CD4-positive, alpha-beta T cell (primary cell): ENCODE results near the gene POLR3G. TPM values are rescaled to one million over a fixed set of nuclear protein-coding genes. Genes with fewer than 3 reads are reported as not detected.

Source experiments
- ATAC-seq: fragments of 200-7000 bp; cut with Tn5 transposase; one replicate; pipeline ENCODE4 v1.10.0; 2022; ENCODE audit warnings: mild to moderate bottlenecking; ENCODE audit not compliant: poor library complexity
- CTCF ChIA-PET: fragments of 350-600 bp; sonication (Branson Sonifier 250); formaldehyde crosslinking; loops from one replicate; lab custom pipeline; 2021; ENCODE audit warnings: antibody characterized with exemption, inconsistent platforms; lab: Charles Lee
- POLR2A ChIA-PET: fragments of 350-600 bp; sonication (Branson Sonifier 250); formaldehyde crosslinking; loops from one replicate; lab custom pipeline; 2021; ENCODE audit warnings: antibody characterized with exemption, inconsistent platforms; lab: Charles Lee
- DNase-seq, 14 experiments: peaks; one replicate each; pipeline ENCODE4 v3.0.0-alpha.2; 2013 to 2020; ENCODE audit warnings: mixed read lengths in 2 of 14
- H3K27ac ChIP-seq, 2 donors: one replicate each; pipeline versions ENCODE4 v1.5.1 to v1.7.0; 2013; ENCODE audit warnings: low read length in 2 of 2, low read depth in 1 of 2, mild to moderate bottlenecking in 1 of 2
- H3K27me3 ChIP-seq, 2 experiments: 1 replicate in 1 of 2; 2 replicates in 1 of 2; pipeline versions ENCODE4 v1.6.1 to v1.7.0; 2013; ENCODE audit warnings: low read length in 2 of 2, control low read depth in 1 of 2, mild to moderate bottlenecking in 1 of 2, moderate library complexity in 1 of 2; ENCODE audit not compliant: insufficient read depth in 2 of 2, control insufficient read depth in 1 of 2
- H3K36me3 ChIP-seq: one replicate; pipeline ENCODE4 v1.6.1; 2013; ENCODE audit warnings: low read length, control low read depth; ENCODE audit not compliant: insufficient read depth
- H3K4me1 ChIP-seq: one replicate; pipeline ENCODE4 v1.6.1; 2013; ENCODE audit warnings: low read length, control low read depth; ENCODE audit not compliant: insufficient read depth
- H3K4me3 ChIP-seq: one replicate; pipeline ENCODE4 v1.5.1; 2013; ENCODE audit warnings: mild to moderate bottlenecking, low read length, moderate library complexity
- H3K9me3 ChIP-seq, 2 experiments: 1 replicate in 1 of 2; 2 replicates in 1 of 2; pipeline versions ENCODE4 v1.6.1 to v1.7.0; 2013; ENCODE audit warnings: low read length in 2 of 2, mild to moderate bottlenecking in 2 of 2, control low read depth in 1 of 2, moderate library complexity in 1 of 2; ENCODE audit not compliant: control insufficient read depth in 1 of 2, insufficient read depth in 1 of 2
- H3K27ac Mint-ChIP-seq: one replicate; pipeline ENCODE4 v1.8.0; 2020; ENCODE audit warnings: mixed read lengths
- H3K27me3 Mint-ChIP-seq: one replicate; pipeline ENCODE4 v1.8.0; 2021; ENCODE audit warnings: mixed read lengths
- H3K36me3 Mint-ChIP-seq: one replicate; pipeline ENCODE4 v1.8.0; 2021; ENCODE audit warnings: low read depth, mixed read lengths
- H3K4me1 Mint-ChIP-seq: one replicate; pipeline ENCODE4 v1.8.0; 2021; ENCODE audit warnings: low read depth, mixed read lengths
- H3K4me3 Mint-ChIP-seq: one replicate; pipeline ENCODE4 v1.8.0; 2020; ENCODE audit warnings: mild to moderate bottlenecking, mixed read lengths
- H3K9me3 Mint-ChIP-seq: one replicate; pipeline ENCODE4 v1.8.0; 2020; ENCODE audit warnings: mixed read lengths
- CTCF ChIP-seq: fragments of 200-600 bp; IDR thresholded peaks from one replicate; pipeline ENCODE4 v1.8.0; 2022; ENCODE audit warnings: antibody characterized with exemption, mild to moderate bottlenecking
- intact Hi-C, 2 experiments: fragments of 100-400 bp; cut with DNase I in 1 of 2; cut with micrococcal nuclease in 1 of 2; formaldehyde crosslinking; loops; one replicate each; pipeline versions ENCODE4 v1.15.1 to v1.9.0; 2023 to 2025; cut with DNase I, micrococcal nuclease
- total RNA-seq, 174 experiments: library from RNA in 2 of 174; stranded (reverse) in 2 of 174; gene quantifications; one replicate each; pipeline ENCODE4 v1.2.3 and lab custom pipeline; 2021 to 2026

POLR3G gene
- total RNA-seq, 2 experiments from 2014 or later, result 0.80 to 2.3 TPM

GRCh38 chr5:90504743-90505142 lies 30.1 kb downstream of the POLR3G start:
- H3K9me3 ChIP-seq, result no peaks in the 10 kb centered on the region
- Mint-ChIP-seq H3K27ac (no peak overlapping the region), H3K4me1 (no peaks in the 10 kb centered on the region), H3K36me3 (no peaks in the 10 kb centered on the region), H3K9me3 (no peaks in the 10 kb centered on the region), H3K27me3 (no peaks in the 10 kb centered on the region), H3K4me3 (no peak overlapping the region)
- no peaks in the 10 kb centered on the region for H3K36me3 ChIP-seq
- no peaks in the 10 kb centered on the region for H3K4me1 ChIP-seq
- H3K27me3 ChIP-seq, result no peaks in the 10 kb centered on the region
- POLR2A ChIA-PET, result no interaction called here
- DNase-seq, result no peak
- intact Hi-C loops, result no loop called here
- ATAC-seq, result no peak
- TF ChIP-seq CTCF, result no peak
- CTCF ChIA-PET, result interaction anchor here (0.5 kb wide), 1 partner anchor 58 kb away, joined by 3 read pairs; no protein-coding TSS in a partner anchor
- H3K27ac ChIP-seq, result no peak overlapping the region
- H3K4me3 ChIP-seq, result no peak overlapping the region

DNA sequence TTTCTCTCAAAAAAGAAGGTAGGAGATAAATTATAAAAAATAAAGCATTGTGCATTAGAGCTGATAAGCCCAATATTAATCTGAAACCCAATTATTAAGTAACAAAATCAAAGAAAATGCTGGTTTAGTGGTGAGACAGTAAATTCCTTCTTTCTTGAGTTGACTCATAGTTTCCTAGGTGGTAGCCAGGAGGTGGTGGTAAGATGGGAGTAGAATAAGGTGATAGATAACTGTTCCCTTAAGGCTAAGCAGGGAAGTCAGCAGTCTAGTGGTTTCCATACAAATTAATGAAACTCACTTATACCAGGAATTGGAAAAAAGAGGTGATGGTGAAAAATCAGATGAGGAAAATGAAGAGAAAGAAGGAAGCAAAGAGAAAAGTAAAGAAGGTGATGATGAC lies 31.6 kb downstream of the POLR3G start:
- Histone ChIP-seq H3K27me3 (no peaks in the 10 kb centered on the region), H3K4me1 (no peaks in the 10 kb centered on the region), H3K27ac (no peak overlapping the region), H3K36me3 (no peaks in the 10 kb centered on the region), H3K9me3 (no peaks in the 10 kb centered on the region), H3K4me3 (no peak overlapping the region)
- DNase-seq, result no peak
- no peak for ATAC-seq
- no peaks in the 10 kb centered on the region for H3K36me3 Mint-ChIP-seq
- no peak overlapping the region for H3K4me3 Mint-ChIP-seq
- POLR2A ChIA-PET, result no interaction called here
- H3K27me3 Mint-ChIP-seq, result no peaks in the 10 kb centered on the region
- no peaks in the 10 kb centered on the region for H3K9me3 Mint-ChIP-seq
- intact Hi-C loops, result no loop called here
- H3K4me1 Mint-ChIP-seq, result no peaks in the 10 kb centered on the region
- no peak for TF ChIP-seq CTCF
- H3K27ac Mint-ChIP-seq, result no peak overlapping the region
- CTCF ChIA-PET, result no interaction called here

- H3K27ac Mint-ChIP-seq, result no peak overlapping the region
- no peaks in the 10 kb centered on the region for H3K9me3 ChIP-seq
- H3K27me3 Mint-ChIP-seq, result no peaks in the 10 kb centered on the region
- no peak overlapping the region for H3K4me3 ChIP-seq
- H3K36me3 ChIP-seq, result no peaks in the 10 kb centered on the region
- POLR2A ChIA-PET, result no interaction called here
- intact Hi-C loops, result no loop called here
- no peak for TF ChIP-seq CTCF
- no peak overlapping the region for H3K4me3 Mint-ChIP-seq
- H3K27ac ChIP-seq, result no peak overlapping the region
- no peaks in the 10 kb centered on the region for H3K9me3 Mint-ChIP-seq
- no peaks in the 10 kb centered on the region for H3K27me3 ChIP-seq
- no peaks in the 10 kb centered on the region for H3K4me1 Mint-ChIP-seq
- H3K4me1 ChIP-seq, result no peaks in the 10 kb centered on the region
- ATAC-seq (no peak), DNase-seq (no peak)
- peaks cover 6% of the 10 kb centered on the region for H3K36me3 Mint-ChIP-seq
- CTCF ChIA-PET, result no interaction called here
Measured at GRCh38 chr5:90510438-90510837, 35.8 kb downstream of the POLR3G start.
